HG03571 (cell line): ENCODE measurements around the gene BOLA1.
"Not testable (repeated sequence)": the region's sequence is repeated elsewhere in the genome, so short reads cannot be mapped to it uniquely, and the experiment has no call there.

Experiments used
- ATAC-seq: cut with Tn5 transposase; IDR thresholded peaks from one replicate; pipeline ENCODE4 v1.9.1; 2021; ENCODE audit not compliant: unreplicated experiment

BOLA1 gene

DNA sequence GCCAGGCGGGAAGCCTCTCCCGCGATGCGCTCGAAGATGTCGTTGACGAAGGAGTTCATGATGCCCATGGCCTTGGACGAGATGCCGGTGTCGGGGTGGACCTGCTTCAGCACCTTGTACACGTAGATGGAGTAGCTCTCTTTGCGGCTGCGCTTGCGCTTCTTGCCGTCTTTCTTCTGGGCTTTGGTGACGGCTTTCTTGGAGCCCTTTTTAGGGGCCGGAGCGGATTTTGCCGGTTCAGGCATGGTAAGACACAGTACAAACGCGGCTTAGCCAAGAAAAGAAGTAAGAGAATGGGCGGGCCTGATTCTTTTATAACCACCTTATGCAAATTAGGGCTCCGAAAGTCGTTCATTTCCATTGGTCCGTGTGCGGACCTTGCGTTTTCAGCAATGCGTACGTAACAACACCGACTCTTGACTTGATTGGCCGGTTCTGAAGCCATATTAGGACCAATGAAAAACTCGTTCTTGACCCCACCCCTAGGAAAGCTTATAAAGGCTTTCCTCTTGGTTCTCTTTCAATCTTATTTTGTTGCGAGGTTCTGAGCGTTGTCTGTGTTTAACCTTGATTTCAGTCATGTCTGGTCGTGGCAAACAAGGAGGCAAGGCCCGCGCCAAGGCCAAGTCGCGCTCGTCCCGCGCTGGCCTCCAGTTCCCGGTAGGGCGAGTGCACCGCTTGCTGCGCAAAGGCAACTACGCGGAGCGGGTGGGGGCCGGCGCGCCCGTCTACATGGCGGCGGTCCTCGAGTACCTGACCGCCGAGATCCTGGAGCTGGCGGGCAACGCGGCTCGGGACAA, 12.8 kb upstream of the BOLA1 start:
- peak; percentile 53 for ATAC-seq

DNA sequence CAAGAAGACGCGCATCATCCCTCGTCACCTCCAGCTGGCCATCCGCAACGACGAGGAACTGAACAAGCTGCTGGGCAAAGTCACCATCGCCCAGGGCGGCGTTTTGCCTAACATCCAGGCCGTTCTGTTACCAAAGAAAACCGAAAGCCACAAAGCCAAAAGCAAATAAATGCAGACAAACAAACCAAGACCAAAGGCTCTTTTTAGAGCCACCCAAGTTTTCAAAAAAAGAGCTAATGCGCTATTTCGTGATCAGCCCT, 12.2 kb upstream of the BOLA1 start:
- not testable (repeated sequence) for ATAC-seq

DNA sequence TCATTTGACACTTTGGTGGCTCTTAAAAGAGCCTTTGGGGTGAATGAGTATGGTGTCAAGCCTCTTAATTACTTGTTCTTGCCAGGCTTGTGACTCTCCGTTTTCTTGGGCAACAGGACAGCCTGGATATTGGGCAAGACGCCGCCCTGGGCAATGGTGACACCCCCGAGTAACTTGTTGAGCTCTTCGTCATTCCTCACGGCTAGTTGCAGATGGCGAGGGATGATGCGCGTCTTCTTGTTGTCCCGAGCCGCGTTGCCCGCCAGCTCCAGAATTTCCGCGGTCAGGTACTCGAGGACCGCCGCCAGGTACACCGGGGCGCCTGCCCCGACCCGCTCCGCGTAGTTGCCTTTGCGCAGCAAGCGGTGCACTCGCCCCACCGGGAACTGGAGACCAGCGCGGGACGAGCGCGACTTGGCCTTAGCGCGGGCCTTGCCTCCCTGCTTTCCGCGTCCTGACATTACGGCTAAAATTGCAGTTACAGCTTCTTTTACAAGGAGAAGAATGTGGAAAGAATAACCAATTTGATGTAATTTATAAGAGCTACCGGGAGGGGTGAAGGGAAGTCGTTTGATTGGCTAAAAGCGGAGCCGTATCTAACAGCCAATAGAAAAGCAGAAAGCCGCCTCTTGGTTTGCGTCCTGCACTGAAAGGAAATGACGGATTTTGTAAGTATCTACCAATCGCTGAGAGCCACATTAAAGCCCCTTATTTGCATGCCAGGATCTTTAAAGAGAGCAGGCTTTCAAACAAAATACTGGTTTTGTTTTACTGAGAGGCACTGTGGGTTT, 11.7 kb upstream of the BOLA1 start:
- ATAC-seq, result peak; percentile 41

DNA sequence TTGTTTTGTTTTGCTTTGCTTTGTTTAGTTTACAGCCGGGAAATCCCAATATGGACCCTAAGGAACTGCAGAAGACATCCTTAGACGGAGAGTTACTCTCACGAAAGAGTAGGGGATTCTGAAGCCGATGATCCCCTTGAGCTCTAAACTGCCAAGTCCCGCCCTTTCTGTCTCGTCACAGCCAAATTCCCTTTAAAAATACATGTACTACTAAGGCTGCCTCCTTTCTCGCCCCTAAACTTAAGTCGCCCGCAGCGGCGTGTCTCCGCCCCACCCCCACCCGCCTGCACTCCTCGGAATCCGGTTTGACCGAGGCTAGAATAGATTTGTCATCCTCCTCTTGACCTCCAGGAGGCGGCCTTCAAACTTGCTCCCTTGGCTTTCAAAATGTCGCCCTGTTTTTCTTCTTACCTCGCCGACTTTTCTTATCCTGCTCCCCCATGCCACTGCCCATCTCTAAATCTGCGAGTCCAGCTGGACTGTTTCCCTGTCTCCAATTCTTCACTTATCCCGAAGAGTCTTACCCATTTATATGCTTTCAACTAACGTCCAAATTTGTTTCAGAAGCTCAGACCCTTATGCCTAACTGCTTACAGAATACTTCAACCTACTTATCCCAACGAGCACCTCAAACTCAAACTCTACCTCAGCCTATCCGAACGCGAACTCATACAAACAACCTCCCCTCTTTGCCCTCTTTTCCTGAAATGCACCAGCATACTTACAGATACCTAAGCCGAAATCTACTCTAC, 10.9 kb upstream of the BOLA1 start:
- ATAC-seq, result peak; percentile 23

DNA sequence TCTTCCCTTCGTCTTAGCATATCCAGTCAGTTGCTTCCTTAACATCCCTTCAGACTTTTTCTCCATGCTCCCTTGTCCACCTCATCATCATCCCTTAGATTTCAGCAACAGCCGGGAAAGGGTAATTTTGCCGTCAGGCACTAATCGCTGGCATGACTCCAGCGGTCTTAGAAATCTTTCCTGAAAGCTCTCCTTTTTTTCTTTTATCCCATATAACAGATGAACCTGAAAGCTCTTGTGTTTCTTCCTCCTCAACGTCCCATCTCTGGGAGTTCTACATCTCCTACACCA, 10.4 kb upstream of the BOLA1 start:
- no peak for ATAC-seq

DNA sequence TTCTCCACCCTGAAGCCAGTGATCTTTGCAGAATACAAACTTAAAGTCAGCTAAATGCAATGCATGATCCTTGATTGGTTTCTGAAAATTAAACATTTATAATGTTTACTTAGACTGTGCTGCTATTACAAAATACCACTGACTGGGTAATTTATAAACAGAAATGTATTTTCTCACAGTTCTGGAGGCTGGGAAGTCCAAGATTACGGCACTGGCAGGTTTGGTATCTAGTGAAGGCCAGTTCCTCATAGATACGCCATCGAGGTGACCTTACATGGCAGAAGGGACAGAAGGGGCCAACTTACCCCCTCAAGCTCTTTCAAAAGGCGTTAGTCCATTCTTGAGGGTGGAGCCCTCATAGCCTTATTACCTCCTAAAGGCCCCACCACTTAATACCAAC, 2.8 kb upstream of the BOLA1 start:
- ATAC-seq, result no peak

DNA sequence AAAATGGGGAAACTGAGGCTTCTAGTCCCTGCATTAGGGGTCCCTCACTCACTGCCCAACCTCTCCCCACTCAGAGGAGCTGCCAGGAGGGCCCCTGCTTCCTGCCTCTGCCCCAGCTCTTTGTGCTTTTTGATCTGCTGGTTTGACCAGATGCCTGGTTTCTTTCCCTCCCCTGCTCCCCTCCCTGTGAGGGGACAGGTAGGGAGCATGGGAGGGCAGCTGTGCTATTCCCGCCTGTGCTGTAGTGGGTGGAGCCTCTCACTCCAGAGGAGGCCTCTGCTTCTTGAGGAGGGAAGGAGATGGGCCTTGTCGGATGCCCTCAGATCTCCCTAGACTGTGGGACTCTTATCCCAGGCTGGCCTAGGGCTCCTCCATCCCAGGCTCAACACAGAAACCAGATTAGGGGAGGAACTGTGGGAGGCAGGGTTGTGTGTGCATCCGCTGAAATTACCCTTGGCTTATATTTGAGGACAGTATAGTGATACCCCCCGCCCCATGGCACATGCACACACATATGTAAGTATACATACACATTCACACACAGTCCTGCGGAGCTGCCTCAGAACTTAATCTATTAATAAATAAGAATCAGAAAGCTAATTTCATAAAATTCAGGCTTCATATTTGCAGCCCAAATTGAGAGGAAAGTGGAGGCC, 4.6 kb downstream of the BOLA1 start:
- ATAC-seq, result no peak

DNA sequence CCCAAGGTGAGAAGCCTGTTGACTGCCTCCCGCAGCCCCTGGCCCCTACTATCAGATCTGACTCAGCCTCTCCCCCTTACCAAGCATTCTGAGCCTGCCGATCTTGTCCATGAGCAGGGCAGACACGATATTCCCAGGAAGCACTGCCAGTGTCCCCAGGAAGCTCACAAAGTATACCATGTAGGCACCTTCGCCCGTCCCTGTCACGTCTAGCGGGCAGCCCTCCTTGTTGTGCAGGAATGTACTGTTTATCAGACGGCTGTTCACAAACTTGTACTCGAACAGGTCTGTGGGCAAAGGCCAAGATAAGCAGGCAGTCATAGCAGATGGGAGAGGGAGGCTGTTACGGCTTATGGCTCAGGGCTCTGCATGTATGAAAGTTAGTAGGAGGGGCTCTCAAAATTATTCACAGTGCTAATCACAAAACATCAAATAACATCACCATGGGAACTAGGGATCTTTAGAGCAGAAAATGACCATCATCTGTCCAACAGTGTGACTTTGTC, 7.3 kb downstream of the BOLA1 start:
- ATAC-seq, result no peak

DNA sequence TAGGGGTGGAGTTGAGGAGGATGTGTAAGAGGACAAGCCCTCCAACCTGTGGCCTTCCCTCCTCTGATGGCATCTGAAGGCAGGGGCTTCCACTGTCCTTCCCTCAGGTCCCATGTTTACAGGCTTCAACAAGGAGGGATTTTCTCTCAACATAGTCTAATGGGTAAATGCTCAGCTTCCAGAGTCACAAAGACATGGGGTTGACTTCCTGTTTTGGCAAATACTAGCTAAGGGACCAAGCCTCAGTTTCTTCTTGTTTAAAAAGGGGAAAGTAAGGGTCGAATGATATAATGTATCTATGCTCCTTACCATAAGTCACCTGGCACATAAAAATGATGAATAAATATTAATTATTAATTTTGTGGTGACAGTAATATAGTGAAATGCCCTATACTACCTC, 15.2 kb downstream of the BOLA1 start:
- ATAC-seq, result no peak

DNA sequence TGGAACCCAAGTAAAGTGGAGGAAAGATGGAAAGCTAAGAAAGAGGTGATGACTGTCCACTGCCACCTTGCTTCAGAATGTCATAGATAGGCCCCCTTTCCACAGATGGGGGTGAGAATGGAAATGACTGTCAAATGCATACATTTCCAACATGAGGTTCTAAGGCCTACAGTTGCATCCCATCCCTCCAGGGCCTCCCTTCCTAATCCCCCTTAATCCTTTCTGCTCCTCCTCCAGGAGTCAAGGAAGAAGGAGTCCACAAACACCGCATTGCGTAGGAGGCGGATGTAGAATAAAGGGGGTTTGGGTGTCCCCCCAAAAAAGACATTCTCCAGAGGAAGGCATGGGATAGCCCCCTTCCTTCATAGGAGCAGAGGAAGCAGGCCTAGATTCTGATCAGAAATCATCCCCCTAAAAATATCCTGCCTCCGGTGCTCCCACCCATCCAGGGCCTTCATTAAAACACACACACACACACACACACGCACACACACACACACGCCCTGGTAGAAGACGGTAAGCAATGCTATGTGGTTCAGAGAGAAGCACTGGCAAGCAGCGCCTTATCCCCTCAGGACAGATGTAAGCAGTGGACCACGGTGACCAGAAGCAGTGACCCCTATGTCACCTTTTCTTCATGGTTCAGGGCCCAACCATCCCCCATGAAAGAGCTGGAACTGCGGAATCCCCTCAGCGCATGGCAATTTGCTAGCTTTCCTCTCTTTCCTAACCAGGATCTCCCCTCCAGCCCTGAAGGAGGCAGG, 16.2 kb downstream of the BOLA1 start:
- no peak for ATAC-seq

DNA sequence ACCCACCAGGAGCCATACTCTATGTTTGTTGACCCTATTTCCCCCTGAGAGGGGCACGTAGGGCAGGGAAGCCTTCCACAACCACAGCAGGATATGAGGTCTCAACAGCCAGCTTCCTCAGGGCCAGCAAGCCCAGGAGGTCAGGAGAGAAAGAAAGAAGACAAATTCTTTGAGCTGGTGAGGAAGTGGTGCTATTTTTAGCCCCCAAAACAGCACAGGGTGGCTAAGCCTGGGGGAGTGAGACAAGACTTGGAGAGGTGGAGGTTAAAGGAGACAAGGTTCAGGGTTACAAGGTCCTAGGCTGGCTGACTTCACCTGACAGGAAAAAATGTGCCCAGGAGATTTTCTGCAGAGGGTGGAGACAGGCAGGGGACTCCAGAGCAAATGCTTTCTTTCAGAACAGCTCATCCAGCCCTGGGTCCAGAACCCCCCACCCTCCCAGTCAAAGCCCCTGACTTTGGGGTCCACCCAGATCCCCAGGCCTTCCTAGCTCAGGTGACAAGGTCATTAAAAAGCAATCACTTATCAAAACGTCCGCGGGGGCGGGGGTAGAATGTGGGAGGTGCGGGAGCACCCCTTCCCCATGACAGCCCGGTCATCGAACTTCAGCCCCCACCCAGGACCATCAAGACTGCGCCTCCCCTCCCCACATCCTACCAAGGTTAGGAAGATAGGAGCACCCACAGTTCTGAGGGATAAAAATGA, 17.0 kb downstream of the BOLA1 start:
- ATAC-seq, result no peak

DNA sequence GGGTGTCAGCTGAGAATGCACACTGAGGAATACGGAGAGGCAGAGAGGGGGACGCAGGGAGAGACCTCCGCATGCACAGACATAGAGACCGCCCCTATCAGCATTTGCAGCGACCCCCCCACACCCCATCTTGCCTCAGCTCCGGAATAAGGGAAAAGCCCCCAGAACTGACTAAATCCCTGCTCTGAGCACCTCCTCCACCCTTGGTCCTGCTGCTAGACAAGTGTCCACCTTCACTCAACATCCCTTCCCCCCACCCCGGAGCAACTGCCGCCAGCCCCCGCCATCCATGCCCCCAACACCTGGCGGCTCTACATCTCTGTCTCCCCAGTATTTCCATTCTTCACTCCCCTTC, 17.5 kb downstream of the BOLA1 start:
- ATAC-seq, result no peak

DNA sequence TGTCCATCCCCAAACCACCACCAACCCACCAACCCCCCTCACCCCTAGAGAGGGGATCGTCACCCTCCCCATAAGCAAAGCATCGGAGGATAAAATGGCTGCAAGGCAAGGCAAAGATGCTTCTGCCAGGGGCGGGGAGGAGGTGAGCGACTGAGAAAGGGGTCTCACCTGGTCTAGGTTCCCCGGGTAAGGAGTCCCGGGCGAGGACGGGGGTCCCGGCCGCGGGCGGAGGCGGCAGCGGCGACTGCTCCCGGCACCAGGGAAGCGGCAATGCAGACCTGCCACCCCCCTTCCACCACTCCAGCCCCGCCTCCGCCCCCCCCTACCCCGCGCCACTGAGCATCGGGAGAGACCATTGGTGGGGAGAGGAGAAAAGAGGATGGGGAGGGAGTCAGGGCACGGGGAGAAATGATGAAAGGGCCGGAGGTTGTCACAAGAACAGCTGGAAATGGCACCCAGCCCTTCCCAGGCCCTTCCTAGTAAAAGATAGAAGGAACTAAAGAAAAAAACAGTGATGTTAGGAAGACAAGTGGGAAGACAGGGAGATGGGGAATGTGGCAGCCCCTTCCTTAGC, 18.3 kb downstream of the BOLA1 start, which contains the start of gene SV2A:
SV2A (minus strand) TSS at position 274 of the 574 bp plus-strand sequence. CDS start 4,004 bp downstream, outside the sequence.
- ATAC-seq, result no peak

DNA sequence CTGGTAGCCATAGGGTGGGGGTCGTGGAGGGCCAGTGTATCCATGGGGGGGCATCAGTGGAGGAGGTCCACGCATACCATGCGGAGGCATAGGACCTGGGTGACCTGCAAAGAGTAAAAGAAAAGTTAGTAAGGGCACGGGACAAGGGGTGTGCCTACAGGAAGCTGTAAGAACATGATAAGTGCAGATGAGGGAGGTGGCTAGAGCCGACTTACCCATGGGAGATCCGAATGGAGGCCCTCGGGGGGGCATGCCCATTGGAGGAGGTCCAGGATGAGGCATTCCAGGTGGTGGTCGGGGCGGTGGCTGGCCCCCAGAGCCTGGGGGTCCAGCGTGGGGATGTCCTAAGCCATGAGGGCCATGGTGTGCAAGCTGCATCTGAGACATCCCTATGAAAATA, 24.3 kb downstream of the BOLA1 start:
- ATAC-seq, result no peak

DNA sequence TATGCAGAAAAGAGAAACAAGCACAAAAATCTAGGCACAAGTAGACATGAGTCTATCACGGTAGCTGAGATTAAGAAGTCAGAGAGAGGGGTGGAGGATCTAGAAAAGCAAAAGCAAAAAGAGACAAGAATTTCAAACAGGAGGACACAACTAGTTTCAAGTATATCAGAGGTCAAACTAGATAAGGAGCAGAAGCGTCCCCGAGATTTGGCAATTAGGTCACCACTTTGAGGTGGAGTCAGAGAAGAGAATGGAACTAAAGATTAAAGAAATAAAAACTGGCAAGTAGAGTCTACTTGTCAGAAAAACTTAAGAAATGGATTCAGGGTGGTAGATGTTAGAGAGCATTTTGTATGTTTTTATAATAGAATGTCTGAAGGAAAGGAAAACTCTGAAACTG, 26.0 kb downstream of the BOLA1 start:
- no peak for ATAC-seq

DNA sequence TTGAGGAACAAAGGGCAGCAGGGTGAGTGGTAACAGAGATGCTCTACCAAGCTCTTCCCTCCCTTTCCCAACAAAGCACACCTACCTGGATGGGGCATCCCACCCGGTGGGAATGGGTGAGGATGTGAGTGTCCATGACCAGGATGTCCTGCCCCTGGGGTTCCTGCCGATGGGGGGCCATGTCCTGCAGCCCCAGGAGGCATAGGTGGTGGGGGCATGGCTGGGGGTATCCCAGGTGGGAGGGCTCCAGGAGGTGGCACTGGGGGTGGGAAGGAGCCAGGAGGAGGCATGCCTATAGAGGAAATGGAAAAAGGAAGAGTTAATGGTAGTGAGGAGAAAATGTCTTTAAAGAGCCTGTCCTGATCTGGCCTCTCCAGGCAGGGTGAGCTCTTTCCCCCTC, 26.4 kb downstream of the BOLA1 start:
- no peak for ATAC-seq

DNA sequence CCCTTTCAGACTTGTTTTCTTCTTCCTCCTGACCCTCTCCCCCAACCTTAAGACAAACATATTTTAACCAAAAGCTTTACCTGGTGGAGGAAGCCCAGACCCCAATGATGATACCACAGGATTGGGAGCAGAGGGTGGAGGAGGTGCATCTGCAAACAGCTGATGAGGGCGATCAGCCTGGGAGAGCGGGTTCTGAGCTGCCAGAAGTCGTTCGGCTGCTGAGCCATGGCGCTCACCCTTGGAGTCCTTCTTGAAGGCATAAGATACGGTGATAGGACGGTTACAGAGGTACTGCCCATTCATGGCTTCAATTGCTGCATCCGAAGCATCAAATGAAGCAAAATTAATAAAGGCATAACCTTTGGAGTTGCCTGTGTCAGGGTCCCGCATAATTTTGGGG, 26.9 kb downstream of the BOLA1 start:
- ATAC-seq, result no peak

DNA sequence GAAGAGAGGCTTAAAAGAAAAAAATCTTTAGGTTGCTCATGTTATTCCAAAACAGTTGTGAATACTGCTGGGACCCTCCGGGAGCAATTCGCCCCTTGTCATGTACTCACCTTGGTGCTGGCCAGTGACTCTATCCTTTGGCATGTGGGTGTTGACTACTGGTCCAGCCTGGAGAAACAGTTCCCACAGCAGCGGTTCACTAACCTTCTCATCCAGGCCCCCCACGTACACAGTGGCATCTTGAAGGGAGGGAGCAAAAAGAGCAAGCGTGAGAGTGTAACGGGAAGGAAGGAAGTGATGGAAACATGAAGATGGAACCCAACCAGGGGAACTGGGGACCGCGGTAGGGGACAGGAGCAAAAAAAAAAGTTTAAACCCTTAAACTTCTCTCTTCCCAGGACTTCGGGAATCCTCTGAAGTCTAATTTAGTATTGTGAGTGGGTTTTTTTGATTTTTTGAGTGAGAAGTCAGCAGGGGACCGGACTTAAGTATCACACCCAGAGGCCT, 27.7 kb downstream of the BOLA1 start:
- ATAC-seq, result no peak

DNA sequence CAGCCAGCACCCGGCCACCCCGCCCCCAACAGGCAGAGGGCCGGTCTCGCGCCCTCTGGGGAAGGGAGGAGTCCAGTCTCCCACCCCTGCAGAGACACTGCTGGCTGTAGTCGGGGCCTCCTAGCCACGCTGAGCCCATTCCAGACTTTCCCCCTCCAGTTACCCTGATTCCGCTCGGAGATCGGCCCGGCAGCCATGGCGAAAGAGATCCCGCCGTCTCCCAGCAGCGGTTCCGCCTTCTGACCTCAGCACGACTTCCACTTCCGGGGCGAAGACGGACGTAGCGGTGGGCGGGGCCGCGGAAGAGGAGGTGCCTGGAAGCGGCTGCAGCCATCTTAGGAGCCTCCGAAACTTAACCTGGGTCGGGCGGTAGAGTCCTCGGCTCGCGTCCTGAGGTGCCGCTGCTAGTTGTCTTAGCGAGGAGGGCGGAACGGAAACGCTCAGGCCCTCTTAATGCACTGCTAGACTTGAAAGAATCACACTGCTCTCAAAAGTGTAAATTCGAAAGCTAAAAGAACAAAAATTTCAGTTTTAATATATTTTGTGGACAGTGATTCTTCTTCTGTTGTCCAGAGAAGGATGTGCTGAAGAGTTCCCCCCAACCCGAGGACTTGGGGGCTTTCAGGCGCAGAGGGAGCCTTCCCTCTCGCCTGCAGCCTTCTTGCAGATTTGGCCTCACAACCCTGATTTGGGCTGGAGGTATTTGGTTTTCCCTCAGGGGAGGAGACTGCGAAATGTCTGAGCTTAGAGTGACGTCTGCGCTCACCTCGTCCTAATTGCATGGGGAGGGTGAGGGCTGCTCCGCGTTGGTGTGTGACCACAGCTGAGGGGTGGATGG, 28.4 kb downstream of the BOLA1 start, which contains the start of gene SF3B4:
SF3B4 (minus strand) TSS at position 241 of the 838 bp plus-strand sequence; CDS start at position 197, 44 bp downstream.
- peak; percentile 88 for ATAC-seq
